Measurements from ENCODE around the gene TNFAIP1. TPM values are rescaled to one million over a fixed set of nuclear protein-coding genes. Genes with fewer than 3 reads are reported as not detected.

The TNFAIP1 gene
- total RNA-seq, 2 donors from 2014 or later = 29.9 to 36.1 TPM

GRCh38 chr17:28370035-28370743 lies 34.6 kb downstream of the TNFAIP1 start, which contains the start of gene VTN:
TSS of gene VTN (minus strand) at chr17:28370307. CDS start at chr17:28370203, 104 bp downstream.
- Histone ChIP-seq H3K36me3 (ENCODE audit: control insufficient read depth, insufficient read depth, low read length) (no peaks in the 10 kb centered on the region), H3K4me3 (ENCODE audit: low read length) (peak within 1 kb of the TSS; percentile 65), H3K9ac (ENCODE audit: extremely low read depth, low read length, poor library complexity, severe bottlenecking) (no peak within 1 kb of the TSS), H3K27me3 (ENCODE audit: control insufficient read depth, insufficient read depth, low read length, poor library complexity, severe bottlenecking) (peaks cover 55% of the 10 kb centered on the region), H3K4me1 (ENCODE audit: control insufficient read depth, insufficient read depth, low read length) (peaks cover 12% of the 10 kb centered on the region), H3K27ac (ENCODE audit: low read depth, low read length) (no peak within 1 kb of the TSS), H3K9me3 (ENCODE audit: control insufficient read depth, low read length) (no peaks in the 10 kb centered on the region)
- Mint-ChIP-seq H3K4me3 (peak within 1 kb of the TSS; percentile 51), H3K4me1 (peaks cover 17% of the 10 kb centered on the region), H3K9me3 (no peaks in the 10 kb centered on the region), H3K27me3 (ENCODE audit: insufficient read depth) (peaks cover 44% of the 10 kb centered on the region), H3K36me3 (ENCODE audit: low read depth) (peaks cover 4% of the 10 kb centered on the region), H3K27ac (peak within 1 kb of the TSS; percentile 98)
- peak; percentile 53 for TF ChIP-seq CTCF (conservative IDR thresholded peaks at IDR 0.05)
- 15 to 39% methylated on average over 3 to 8 of the region's 8 CpGs for WGBS, 2 experiments (ENCODE audit: insufficient coverage in 1 of 2, insufficient read length in 1 of 2)
- peak; percentile 96 for DNase-seq

- Mint-ChIP-seq H3K4me3 (peak overlapping the region; percentile 51), H3K4me1 (peaks cover 17% of the 10 kb centered on the region), H3K9me3 (no peaks in the 10 kb centered on the region), H3K27me3 (ENCODE audit: insufficient read depth) (peaks cover 44% of the 10 kb centered on the region), H3K36me3 (ENCODE audit: low read depth) (peaks cover 4% of the 10 kb centered on the region), H3K27ac (peak overlapping the region; percentile 98)
- Histone ChIP-seq H3K4me1 (ENCODE audit: control insufficient read depth, insufficient read depth, low read length) (peaks cover 12% of the 10 kb centered on the region), H3K27ac (ENCODE audit: low read depth, low read length) (no peak overlapping the region), H3K4me3 (ENCODE audit: low read length) (peak overlapping the region; percentile 65), H3K9me3 (ENCODE audit: control insufficient read depth, low read length) (no peaks in the 10 kb centered on the region), H3K36me3 (ENCODE audit: control insufficient read depth, insufficient read depth, low read length) (no peaks in the 10 kb centered on the region), H3K27me3 (ENCODE audit: control insufficient read depth, insufficient read depth, low read length, poor library complexity, severe bottlenecking) (peaks cover 51% of the 10 kb centered on the region), H3K9ac (ENCODE audit: extremely low read depth, low read length, poor library complexity, severe bottlenecking) (no peak overlapping the region)
- DNase-seq = no peak
- WGBS, 2 experiments (ENCODE audit: insufficient coverage in 1 of 2, insufficient read length in 1 of 2) = 79 to 100% methylated on average over 1 of the region's 1 CpG
- no peak for TF ChIP-seq CTCF (conservative IDR thresholded peaks at IDR 0.05)
These were observed 35.2 kb downstream of the TNFAIP1 start for GRCh38 chr17:28370744-28371103.

GRCh38 chr17:28371245-28372202 lies 36.0 kb downstream of the TNFAIP1 start, which contains the start of gene SARM1:
TSS of gene SARM1 (plus strand) at chr17:28371694. CDS start at chr17:28372033, 339 bp downstream.
- TF ChIP-seq CTCF (conservative IDR thresholded peaks at IDR 0.05) = no peak
- no peaks in the 10 kb centered on the region for H3K9me3 ChIP-seq (ENCODE audit: control insufficient read depth, low read length)
- no peak within 1 kb of the TSS for H3K9ac ChIP-seq (ENCODE audit: extremely low read depth, low read length, poor library complexity, severe bottlenecking)
- peaks cover 50% of the 10 kb centered on the region for H3K27me3 ChIP-seq (ENCODE audit: control insufficient read depth, insufficient read depth, low read length, poor library complexity, severe bottlenecking)
- H3K27ac Mint-ChIP-seq = peak within 1 kb of the TSS; percentile 98
- H3K4me3 ChIP-seq (ENCODE audit: low read length) = peak within 1 kb of the TSS; percentile 65
- H3K4me3 Mint-ChIP-seq = peak within 1 kb of the TSS; percentile 51
- H3K4me1 ChIP-seq (ENCODE audit: control insufficient read depth, insufficient read depth, low read length) = peaks cover 12% of the 10 kb centered on the region
- H3K36me3 ChIP-seq (ENCODE audit: control insufficient read depth, insufficient read depth, low read length) = no peaks in the 10 kb centered on the region
- peaks cover 17% of the 10 kb centered on the region for H3K4me1 Mint-ChIP-seq
- peaks cover 2% of the 10 kb centered on the region for H3K36me3 Mint-ChIP-seq (ENCODE audit: low read depth)
- DNase-seq = peak; percentile 100
- H3K27ac ChIP-seq (ENCODE audit: low read depth, low read length) = peak within 1 kb of the TSS; percentile 87
- H3K9me3 Mint-ChIP-seq = no peaks in the 10 kb centered on the region
- peaks cover 49% of the 10 kb centered on the region for H3K27me3 Mint-ChIP-seq (ENCODE audit: insufficient read depth)
- WGBS, 2 experiments (ENCODE audit: insufficient coverage in 1 of 2, insufficient read length in 1 of 2) = 0 to 1% methylated on average over 24 to 78 of the region's 80 CpGs
